NOMO-1 treated with dmso at 0.1 percent for 144 hours (cell line): ENCODE data around the gene RESF1.

Source experiments
- DNase-seq: peaks from one replicate; lab custom pipeline; 2025; ENCODE audit not compliant: unreplicated experiment; lab: John Stamatoyannopoulos, UW

The RESF1 gene

DNA sequence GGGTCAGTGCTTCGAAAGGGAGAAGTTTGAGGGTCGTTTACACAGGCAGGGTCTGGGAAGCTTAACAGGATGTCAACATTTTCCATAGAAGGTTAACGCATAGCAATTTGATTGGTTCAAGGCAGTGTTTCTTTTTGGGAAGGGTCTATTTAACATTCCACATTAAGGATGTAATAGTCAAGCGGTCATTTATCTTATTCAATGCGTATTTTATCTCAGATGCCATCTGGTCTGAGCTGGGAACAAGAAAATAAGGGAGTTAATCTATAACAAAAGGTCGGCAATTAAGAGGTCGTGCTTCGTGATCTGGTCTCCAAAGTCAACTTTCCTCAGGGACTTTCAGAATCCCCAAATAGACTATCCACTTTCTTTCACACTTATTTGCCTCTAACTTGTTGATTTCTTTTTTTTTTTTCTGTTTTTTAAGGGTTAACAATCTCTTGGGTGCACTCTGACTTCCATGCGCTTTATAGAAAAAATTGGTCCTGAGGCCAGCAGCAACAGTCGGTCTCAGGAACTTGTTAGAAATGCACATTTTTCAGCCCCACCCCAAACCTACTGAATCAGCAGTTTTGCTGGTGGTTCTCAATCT lies 550 bp upstream of the RESF1 start:
- no peak for DNase-seq

DNA sequence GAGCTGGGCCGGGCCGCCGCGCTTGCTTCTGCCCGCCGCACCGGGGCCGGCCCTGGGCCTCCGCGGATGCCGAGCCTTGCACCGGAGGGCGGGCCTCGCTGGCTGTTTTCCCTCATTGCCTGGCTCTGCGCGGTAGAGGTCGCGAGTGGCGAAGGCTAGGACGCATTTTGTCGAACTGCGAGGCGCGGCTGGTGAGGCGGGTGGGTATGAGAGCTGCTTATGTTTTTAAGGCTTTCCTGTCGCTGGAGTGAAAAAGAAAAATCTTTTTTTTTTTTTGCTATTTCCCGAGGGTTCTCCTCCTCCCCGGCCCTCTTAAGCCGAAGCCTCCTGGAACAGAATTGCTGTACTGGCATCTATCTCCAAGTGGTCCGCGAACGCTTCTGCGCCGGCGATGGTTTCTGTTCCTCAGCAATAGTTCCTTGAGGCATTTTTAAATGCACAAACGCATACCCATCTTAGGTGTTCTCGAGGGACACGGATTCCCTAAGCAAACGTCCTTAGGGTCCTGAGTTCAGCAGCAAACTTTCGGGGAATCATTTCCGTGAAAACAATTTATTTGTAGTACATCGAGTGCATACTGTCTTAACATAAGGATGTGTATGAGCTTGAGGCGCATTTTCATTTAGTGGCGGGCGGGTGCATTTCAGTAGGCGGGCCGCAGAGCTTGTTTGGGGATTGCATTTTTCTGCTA lies 631 bp downstream of the RESF1 start:
- DNase-seq = peak; percentile 72

- no peak for DNase-seq
These were observed 1.9 kb downstream of the RESF1 start for GRCh38 chr12:31961137-31961536.

- DNase-seq = no peak
These were observed 2.9 kb downstream of the RESF1 start for GRCh38 chr12:31962076-31962475.

DNA sequence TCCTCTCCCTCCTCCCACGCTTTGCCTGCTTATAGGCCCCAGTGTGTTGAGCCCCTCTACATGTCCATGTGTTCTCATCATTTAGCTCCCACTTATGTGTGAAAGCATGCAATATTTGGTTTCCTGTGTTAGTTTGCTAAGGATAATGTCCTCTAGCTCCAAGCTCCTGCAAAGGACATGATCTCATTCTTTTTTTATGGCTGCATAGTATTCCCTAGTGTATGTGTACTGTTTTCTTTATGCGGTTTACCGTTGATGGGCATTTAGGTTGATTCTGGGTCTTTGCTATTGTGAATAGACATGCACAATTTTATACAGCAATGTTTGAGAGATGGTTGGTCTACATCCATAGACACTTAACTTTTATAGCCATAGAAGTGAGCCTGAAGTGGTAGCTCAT lies 5.1 kb downstream of the RESF1 start:
- DNase-seq = no peak

DNA sequence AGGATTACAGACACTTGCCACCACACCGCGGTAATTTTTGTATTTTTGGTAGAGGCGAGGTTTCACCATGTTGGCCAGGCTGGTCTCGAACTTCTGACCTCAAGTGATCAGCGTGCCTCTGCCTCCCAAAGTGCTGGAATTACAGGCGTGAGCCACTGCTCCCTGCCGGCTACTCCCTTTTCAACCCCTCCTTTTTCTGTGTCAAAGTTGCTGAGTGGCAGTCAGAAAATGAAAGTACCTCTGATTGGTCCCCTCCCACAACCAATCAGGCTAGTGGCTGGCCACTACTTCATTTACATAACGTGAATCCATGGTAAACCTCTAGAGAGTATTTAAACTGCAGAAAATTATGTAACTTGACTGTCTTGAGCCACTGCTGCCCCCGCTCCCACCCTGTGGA lies 5.9 kb downstream of the RESF1 start:
- DNase-seq = no peak

GRCh38 chr12:31966558-31967205 lies 7.5 kb downstream of the RESF1 start:
- no peak for DNase-seq

- no peak for DNase-seq
These were observed 8.3 kb downstream of the RESF1 start for GRCh38 chr12:31967539-31967938.

GRCh38 chr12:31970199-31970598 lies 11.0 kb downstream of the RESF1 start:
- no peak for DNase-seq

GRCh38 chr12:31973818-31974217 lies 14.6 kb downstream of the RESF1 start:
- DNase-seq = no peak

DNA sequence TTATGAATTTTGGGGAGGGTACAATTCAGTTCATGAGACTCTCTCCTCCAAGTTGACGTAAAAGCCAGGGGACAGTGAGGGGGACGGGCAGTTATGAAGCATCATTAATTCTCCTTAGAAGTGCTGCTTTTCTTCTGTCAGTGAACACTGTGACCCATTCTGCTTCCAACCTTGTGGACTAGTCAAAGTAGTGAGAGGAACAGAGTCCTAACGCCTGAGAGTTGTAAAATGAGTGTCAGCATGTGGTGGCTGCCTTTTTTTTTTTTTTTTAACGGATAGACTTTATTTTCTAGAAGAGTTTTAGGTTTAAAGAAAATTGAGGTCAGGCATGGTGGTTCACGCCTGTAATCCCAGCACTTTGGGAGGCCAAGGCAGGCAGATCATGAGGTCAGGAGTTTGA lies 15.5 kb downstream of the RESF1 start:
- no peak for DNase-seq

DNA sequence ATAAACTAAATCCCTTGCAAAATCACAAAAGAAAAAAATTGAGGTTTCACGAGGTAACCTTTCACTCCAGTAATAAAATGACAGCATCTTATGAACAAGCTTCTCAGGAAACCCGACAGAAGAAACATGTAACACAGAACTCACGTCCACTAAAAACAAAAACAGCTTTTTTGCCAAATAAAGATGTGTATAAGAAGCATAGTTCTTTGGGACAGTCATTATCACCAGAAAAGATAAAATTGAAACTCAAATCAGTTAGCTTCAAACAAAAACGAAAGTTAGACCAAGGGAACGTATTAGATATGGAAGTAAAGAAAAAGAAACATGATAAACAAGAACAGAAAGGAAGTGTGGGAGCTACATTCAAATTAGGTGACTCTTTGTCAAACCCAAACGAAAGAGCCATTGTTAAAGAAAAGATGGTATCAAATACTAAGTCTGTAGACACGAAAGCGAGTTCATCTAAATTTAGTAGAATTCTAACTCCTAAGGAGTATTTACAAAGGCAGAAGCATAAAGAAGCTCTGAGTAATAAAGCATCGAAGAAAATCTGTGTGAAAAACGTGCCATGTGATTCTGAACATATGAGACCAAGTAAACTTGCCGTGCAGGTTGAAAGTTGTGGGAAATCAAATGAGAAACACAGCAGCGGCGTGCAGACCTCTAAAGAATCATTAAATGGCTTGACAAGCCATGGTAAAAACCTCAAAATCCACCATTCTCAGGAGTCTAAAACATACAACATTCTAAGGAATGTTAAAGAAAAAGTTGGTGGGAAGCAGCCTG lies 25.8 kb downstream of the RESF1 start:
- no peak for DNase-seq

GRCh38 chr12:31985832-31986231 lies 26.6 kb downstream of the RESF1 start:
- no peak for DNase-seq

DNA sequence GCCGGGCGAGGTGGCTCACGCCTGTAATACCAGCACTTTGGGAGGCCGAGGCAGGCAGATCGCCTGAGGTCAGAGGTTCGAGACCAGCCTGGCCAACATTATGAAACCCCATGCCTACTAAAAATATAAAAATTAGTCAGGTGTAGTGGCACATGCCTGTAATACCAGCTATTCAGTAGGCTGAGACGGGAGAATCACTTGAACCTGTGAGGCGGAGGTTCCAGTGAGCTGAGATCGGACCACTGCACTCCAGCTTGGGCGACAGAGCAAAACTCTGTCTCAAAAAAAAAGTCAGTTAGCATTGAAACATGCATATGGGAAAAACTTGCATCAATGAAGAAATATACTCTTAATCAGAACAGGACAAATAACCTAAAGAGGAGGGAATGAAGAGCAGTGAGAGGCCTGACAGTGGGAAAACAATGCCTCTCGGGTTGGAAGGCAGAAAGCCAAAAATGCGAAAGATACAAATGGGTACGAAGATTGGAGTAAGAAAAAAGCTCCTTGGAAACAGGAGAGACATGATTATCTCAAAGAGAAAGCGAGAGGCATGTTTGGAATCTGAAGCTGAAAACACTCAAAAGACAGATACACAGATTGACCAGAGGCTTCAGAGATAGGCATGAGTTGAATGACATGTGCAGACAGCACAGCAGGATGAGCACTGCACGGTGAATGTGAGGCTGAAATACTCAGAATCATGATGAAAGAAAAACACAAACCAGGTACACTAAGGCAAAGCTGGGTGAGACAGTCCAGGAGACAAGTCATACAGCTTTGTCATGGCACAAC lies 30.6 kb downstream of the RESF1 start:
- no peak for DNase-seq

- DNase-seq = no peak
These were observed 31.9 kb downstream of the RESF1 start for GRCh38 chr12:31991146-31991545.

- no peak for DNase-seq
These were observed 32.6 kb downstream of the RESF1 start for GRCh38 chr12:31991815-31992214.

GRCh38 chr12:31999692-32000091 lies 40.5 kb downstream of the RESF1 start:
- DNase-seq = no peak

GRCh38 chr12:32000373-32001005 lies 41.3 kb downstream of the RESF1 start:
- no peak for DNase-seq

GRCh38 chr12:32002848-32003493 lies 43.8 kb downstream of the RESF1 start:
- DNase-seq = no peak

- DNase-seq = no peak
These were observed 44.4 kb downstream of the RESF1 start for GRCh38 chr12:32003654-32004053.
